WI38 (cell line): ENCODE results near the gene SLC22A4.

Source experiments
- H3K4me3 ChIP-seq: 2 replicates; pipeline ENCODE4 v1.5.1; 2011; ENCODE audit warnings: low read depth, mild to moderate bottlenecking, control low read depth, low read length
- CTCF ChIP-seq: IDR thresholded peaks from 2 replicates; pipeline ENCODE4 v1.5.1; 2012; ENCODE audit warnings: low read depth, mild to moderate bottlenecking, control low read depth, low read length

The SLC22A4 gene

GRCh38 chr5:132300577-132301343 is 6.6 kb downstream of the SLC22A4 start:
- no peak overlapping the region for H3K4me3 ChIP-seq
- no peak for TF ChIP-seq CTCF

DNA sequence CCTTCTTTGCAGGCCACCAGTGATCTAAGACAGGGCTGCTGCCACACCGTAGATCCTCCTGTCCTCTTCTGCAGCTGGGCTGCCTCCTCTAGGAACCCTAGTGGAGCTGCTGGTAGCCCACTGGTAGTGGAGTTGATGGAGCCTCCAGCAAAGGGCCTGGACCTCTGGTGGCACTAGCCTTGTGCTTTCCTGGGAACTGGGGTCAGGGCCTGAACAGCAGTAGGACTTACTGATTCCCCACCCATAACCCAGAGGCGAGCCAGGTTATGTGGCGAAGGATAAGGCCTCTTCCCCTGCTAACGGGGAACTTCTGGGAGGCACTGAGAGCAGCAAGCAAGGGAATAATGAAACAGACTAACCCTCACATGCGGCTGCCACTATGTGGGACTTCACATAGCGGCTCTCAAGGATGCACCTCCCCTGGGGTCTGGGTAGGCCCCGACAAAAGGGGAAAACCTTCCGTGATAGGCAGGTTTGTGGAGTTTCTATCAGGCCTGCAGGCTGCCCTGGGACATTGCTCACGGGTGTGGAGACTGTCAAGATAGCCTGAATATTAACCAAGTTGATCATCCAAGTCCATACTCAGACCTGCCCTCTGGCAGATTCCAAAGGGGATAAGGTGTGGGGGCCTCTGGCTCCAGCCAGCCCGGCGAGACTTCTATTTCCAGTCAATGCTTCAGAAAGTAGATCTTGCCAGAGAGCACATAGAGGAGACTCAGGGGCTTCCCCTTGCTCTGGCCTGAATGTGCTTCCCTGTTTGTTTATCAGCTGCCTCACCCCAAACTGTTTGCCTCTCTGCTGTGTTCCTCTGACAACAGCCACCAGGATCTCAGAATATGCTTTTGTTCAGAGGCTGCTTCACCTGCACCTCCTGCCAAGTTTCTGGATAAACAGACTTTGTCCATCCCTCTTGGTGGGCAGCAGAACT is 7.4 kb downstream of the SLC22A4 start:
- TF ChIP-seq CTCF: no peak

DNA sequence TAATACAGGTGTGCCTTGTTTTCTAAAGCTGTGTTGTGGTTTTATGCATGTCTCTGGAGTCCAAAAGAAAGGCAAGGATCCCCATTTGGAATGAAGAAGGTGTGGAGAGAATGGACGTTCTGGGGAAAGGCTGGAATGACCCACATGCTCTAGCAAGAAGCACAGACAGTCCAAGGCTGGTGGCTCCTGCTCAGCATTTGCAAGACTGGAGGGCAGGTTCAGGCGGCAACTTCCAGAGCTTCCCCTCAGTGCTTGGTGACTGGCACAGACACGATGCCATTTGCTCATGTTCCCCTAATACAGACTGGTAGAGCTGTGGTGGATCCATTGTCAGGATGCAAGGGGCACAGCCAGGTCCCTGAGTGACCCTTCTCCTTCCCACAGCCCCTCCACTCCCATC is 8.2 kb downstream of the SLC22A4 start:
- TF ChIP-seq CTCF: no peak
- no peak overlapping the region for H3K4me3 ChIP-seq

More for the DNA sequence above, 7.4 kb downstream of the SLC22A4 start:
- H3K4me3 ChIP-seq: no peak overlapping the region

DNA sequence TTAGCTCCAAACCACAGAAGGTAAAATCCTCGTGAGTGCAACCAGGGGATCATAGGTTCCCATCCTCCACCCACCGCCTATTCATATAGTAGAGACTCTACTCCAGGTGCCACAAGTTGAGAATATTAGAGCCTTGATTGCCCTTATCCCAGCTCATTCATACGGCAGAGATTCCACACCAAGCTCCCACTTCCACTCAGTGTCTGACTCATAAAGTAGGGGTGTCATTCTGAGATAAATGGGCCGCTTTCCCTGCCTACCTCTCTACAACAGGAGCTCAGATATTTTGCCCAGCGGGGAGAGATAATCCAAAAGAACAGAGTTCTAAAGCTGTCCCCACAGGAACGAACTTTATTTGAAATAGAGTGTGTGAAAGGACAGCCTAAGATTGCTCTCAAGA is 9.4 kb downstream of the SLC22A4 start:
- no peak for TF ChIP-seq CTCF

GRCh38 chr5:132305420-132305819 is 11.2 kb downstream of the SLC22A4 start:
- no peak overlapping the region for H3K4me3 ChIP-seq
- no peak for TF ChIP-seq CTCF

More for the DNA sequence above, 9.4 kb downstream of the SLC22A4 start:
- H3K4me3 ChIP-seq: no peak overlapping the region

DNA sequence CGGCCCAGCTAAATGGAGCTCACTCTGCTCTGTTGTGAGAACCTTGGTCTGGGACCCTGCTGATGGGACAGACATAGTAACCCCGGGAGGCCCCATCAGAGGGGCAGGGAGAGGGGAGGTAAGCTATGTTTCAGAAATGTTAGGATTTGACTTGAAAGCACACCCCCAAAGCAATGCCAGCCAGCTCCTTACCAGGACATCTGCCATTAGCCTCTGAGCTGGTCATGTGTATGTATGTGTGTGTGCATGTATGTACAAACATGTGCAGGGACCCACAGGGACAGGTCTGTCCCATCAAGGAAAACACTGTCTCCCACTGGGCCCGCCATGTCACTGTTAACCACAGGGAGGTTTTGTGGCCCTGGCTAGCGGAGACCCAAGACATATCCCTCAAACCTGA is 14.5 kb downstream of the SLC22A4 start:
- H3K4me3 ChIP-seq: no peak overlapping the region

More for the DNA sequence above, 14.5 kb downstream of the SLC22A4 start:
- TF ChIP-seq CTCF: no peak
